RKO (cell line): ENCODE results near the gene GLIPR1.
A peak's percentile ranks its signal among the peaks of the same experiment; 100 is the strongest.
"Not testable (repeated sequence)": the region's sequence is repeated elsewhere in the genome, so short reads cannot be mapped to it uniquely, and the experiment has no call there.

Source experiments
- DNase-seq: peaks from one replicate; pipeline ENCODE4 v3.0.0-alpha.2; 2016; ENCODE audit warnings: low spot score

GLIPR1 gene

GRCh38 chr12:75480469-75480949, at the start of gene GLIPR1:
Gene GLIPR1 (plus strand): TSS chr12:75480755. CDS start chr12:75480881, 126 bp downstream.
- peak; percentile 99 for DNase-seq

DNA sequence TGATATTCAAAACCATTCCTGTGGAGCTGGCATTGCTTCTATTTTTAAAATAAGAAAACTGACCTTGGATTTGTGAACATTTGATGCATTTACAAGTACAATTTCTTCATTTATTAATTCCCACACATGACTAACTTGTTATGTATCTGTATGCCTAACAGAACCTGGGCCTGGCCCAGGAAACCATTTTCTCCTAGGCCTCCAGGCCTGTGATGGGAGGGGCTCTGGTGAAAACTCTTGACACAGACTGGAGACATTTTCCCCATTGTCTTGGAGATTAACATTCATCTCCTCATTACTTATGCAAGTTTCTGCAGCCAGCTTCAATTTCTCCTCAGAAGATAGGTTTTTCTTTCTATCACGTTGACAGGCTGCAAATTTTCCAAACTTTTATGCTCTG, 47.6 kb upstream of the GLIPR1 start:
- DNase-seq, result no peak

DNA sequence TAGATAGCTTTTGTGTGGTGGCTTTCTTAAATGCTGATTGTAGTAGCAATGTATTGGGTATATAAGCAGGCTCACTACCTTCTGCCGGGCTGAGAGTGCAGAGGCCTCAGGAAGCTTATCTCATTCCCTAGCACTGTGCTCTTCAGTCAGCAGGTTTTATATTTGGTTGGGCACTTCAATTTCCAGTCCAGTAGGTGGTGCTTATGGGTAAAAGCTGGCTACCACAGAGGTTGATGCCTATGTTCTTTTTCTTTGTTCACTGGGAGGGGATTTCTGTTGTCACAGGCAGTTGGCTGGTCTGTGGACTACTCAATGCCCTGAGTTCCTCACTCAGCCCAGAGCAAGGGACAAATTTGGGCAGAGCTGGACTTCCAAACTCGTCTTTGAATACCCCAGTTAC, 43.0 kb upstream of the GLIPR1 start:
- DNase-seq, result no peak

DNA sequence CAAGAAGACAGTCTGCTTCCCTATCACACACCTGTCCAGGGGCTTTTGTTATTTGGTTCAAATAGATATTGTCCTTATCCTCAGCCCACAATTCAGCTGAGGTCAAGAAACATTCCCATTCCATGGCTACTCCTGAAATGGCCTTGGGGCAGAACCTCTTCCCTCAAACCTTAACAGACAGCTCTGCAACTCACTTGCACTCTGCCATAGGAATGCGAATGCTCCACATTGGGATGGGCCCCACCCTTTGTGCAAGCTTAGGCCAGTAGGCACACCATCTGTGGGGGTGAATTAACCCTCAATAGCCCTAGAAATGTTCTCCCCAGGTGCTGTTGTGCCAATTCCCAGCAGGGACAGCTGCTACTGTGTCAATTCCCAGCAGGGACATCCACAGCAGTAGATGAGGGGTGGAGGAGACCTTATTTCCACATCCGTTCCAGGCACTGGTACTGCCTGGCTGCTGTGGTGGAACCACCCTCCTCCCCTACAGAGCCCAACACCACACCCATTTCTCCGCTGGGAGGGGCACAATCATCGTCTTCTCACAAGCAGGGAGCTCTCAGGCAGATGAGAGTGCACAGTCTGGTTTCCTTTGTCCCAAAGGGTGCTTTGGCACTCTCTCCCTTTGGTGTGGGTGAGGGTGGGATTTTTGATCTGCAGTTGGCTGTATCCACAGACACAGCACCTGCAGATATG, 42.3 kb upstream of the GLIPR1 start:
- no peak for DNase-seq

GRCh38 chr12:75439048-75439447, 41.5 kb upstream of the GLIPR1 start:
- DNase-seq, result no peak

DNA sequence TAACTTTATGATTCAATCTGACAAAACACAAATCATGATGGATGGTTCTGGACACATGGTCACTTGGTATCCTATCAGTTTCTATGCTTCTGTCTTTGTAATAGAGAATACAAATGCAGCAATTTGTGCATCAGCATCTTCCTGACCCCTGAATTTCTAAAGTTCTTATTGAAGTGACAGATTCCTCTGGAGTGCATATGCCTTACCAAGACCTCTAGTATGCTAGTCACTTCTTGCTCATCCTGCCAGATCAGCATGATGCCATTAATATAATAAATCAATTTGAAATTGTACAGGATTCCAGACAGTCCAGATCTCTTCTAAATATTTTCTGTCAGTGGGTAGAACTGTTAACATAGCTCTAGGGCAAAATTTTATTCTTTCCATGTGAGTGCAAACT, 40.6 kb upstream of the GLIPR1 start:
- DNase-seq, result no peak

- DNase-seq, result not testable (repeated sequence)
Measured at GRCh38 chr12:75441687-75442449, 38.7 kb upstream of the GLIPR1 start.

GRCh38 chr12:75442454-75442853, 38.1 kb upstream of the GLIPR1 start:
- DNase-seq, result not testable (repeated sequence)

DNA sequence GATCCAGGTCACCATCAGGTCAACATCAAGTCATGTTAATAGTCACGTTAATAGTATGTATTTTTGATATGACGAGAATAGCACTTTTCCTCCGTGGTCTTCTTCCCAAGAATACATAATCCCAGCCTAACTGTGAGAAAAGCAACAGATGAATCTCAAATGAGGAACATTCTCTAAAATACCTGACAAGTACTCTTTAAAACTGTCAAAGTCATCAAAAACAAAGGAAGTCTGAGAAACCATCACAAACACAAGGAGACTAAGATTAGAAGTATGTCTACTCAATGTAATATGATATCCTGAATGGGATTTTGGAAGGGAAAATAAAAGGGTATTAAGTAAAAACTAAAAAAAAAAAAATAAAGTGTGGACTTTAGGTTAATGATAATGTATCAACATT, 36.8 kb upstream of the GLIPR1 start:
- DNase-seq, result no peak

GRCh38 chr12:75444429-75445136, 36.0 kb upstream of the GLIPR1 start:
- DNase-seq, result peak; percentile 41

DNA sequence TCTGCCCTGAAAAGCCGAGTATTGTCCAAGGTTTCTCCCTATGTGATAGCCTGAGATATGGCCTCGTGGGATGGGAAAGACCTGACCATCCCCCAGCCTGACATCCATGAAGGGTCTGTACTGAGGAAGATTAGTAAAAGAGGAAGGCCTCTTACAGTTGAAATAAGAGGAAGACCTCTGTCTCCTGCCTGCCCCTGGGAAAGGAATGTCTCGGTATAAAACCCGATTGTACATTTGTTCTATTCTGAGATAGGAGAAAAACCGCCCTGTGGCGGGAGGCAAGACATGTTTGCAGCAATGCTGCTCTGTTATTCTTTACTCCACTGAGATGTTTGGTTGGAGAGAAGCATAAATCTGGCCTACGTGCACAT, 35.4 kb upstream of the GLIPR1 start:
- not testable (repeated sequence) for DNase-seq

- peak; percentile 56 for DNase-seq
Measured at GRCh38 chr12:75446857-75447256, 33.7 kb upstream of the GLIPR1 start.

- DNase-seq, result no peak
Measured at GRCh38 chr12:75447691-75448393, 32.7 kb upstream of the GLIPR1 start.

DNA sequence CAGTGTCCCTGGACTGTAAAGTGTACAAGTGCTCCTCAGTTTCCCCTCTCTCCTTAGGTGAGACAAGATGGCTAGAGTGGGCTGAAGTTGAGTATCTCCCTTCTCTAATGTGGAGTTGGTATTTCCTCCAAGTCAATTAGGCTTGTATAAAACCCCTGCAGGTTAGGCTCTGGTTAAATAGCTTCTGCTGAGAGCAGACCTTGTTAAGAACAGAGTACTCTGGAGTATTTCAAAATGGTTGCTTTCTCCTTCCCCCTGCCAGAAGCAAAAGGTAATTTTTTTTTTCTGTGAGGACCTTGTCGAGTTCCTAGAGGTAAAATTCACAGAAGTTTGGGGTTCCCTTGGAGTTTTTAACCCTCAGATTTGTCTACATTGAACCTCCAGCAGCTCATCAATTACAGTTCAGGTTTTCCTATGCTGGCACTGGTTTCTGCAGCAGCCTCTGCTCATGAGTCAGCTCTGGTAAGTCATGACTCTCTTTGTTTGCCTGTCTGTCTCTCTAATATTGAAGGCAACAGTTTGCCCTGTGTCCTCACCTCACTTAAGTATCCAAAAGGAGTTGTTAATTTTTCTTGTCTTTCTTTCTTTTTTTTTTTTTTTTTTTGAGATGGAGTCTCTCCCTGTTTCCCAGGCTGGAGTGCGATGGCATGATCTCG, 27.8 kb upstream of the GLIPR1 start:
- peak; percentile 48 for DNase-seq

- no peak for DNase-seq
Measured at GRCh38 chr12:75455839-75456238, 24.7 kb upstream of the GLIPR1 start.

DNA sequence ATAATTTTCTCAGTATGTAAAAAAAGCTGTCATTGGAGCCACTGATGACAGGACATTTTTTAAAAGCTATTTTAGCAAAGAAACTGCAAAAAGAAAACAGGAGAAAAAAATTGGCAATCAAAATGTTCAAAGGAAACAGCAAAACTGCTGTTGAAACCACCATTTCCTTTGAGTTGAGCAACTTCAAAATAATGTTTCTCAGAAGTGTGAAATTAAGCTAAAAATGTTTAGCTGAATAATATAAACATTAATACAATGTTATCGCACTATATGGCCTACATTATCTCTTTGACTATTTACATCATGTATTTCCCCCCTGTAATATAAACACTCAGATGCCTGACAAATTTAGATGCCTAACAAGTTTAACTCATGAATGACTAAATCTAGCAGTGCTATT, 23.4 kb upstream of the GLIPR1 start:
- DNase-seq, result no peak

DNA sequence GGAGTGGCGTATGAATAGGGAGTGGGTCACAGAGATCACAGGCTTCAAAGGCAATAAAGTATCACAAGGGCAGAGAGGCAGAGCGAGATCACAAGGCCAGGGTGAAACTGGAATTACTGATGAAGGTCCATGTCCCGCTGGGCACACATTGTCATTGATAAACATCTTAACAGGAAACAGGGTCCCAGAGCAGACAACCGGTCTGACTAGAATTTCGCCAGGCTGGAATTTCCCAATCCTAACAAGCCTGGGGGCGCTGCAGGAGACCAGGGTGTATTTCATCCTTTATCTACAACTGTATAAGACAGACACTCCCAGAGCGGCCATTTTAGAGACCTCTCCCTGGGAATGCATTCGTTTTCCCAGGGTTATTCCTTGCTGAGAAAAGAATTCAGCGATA, 22.7 kb upstream of the GLIPR1 start:
- not testable (repeated sequence) for DNase-seq

DNA sequence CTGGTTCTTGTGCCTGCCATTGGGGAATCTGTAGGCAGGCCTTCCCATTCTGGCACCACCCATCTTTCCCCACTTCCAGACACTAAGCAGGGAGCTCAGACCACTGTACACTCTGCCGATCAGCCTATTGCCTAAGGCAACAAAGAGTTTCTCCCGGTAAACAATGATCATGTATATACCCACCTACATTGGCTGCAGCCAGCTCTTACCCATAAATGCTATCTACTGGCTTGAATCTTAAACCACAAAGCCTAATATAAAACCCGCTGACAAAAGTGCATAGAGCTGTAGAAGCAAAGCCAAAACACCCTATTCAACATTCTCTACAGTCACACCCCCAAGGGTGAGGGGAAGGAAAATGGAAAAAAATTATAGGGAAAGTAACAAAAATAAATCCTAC, 20.8 kb upstream of the GLIPR1 start:
- no peak for DNase-seq

DNA sequence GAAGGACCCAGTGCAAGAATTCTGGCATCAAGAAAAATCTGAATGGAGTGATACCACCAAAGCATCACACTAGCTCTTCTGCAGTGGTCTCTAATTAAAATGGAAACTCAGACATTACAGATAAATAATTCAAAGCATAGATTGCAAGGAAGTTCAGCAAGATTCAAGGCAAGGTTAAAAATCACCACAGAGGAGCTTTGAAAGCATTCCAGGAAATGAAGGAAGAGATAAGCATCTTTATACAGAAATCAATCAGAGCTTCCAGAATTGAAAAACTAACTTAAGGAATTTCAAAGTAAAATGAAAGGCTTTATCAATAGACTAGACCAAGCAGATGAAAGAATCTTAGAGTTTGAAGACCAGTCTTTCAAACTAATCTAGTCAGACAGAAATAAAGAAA, 20.4 kb upstream of the GLIPR1 start:
- DNase-seq, result no peak

DNA sequence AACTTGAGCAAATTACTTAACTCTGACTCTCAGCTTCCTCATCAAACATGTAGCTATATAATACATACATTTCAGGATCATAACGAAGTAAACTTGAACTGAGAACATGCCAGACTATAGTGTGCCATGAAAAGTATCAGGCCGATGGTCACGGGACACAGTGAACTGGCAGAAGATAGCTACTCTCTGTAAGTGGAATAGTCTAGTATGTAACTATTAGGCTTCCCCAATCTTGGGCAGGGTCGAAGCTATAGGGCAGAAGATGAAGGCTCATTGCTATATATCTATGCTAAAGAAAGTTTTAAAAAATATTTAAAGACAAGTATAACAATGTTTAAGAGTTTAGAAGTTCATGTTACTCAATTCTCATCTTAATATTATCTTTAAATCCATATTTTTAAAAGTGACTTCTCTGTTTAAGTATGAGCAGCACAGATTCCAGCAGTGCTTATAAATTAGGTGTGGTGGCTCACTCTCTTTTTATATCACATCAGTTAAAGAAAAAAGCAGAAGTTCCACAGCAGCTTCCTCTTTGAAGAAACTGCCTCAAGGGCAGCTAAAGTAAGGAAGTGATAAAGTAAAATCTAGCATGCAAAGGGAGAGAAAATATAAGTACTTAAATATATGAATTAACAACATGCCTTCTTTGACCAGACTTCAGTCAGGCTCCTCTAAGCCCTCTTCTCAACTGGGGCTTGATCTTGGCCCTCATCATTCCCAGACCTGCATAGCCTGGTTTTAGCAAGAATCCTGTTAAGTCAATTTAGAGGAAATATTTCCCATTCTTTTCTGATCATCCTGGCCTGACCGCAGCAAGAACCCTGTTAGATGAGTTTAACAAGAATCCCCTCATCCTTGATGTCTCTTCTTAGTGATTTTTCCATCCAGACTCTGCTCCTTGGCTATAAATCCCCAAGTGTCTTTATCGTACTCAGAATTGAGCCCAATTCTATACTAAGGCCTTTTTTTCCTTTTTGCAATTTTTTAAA, 8.4 kb upstream of the GLIPR1 start:
- DNase-seq, result no peak
